Measurements from ENCODE around the gene FBXL13. TPM values are rescaled to one million over a fixed set of nuclear protein-coding genes. Genes with fewer than 3 reads are reported as not detected.

The FBXL13 gene
- total RNA-seq, result 3.0 TPM
- long read RNA-seq, partial matches to known transcripts, result 0 of 6 reads
- long read RNA-seq, other reads (novel, unspliced or antisense), result 6 of 6 reads

DNA sequence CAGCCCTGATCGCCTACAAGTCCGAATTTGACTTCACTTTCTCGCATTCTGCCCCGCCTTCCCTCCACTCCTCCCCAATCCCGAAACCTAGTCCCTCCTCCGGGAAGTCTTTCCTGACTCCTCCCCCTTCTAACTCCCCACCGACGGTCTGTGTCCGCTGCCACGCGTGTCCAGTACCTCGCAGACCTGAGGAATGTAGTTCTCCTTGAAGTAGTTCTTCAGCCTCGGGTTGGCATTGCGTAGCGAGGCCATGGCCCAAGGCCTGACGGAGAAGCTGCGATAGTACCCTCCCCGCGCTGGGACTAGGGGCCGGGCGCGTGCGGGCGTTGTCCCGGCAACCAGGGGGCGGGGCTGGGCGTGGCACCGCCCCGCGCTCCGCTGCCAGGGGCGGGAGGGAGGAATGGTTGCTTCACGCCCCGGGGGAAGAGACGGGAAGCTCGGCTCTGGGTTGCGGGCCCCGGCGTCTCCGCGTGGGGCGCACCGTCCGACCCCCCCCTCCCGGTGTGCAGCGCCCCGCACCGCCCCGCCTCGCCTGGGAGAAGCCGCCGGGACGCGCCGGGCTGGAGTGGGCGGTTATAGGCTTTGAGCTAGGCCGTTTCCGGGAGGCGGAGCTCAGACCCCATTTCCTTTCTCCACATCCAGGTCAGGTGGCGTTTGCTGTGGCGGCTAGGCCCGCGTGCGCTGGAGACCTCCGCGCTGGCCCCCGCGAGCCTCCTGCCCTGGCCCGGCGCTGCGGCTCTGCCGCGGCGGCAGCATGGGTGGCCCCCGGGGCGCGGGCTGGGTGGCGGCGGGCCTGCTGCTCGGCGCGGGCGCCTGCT lies at the start of gene FBXL13, which contains the start of gene ARMC10:
Gene FBXL13 (minus strand): TSS at position 278 of the 818 bp plus-strand sequence.
Gene ARMC10 (plus strand): TSS at position 622 of the 818 bp plus-strand sequence. CDS start 133 bp downstream, at position 755.
- TF ChIP-seq, protein P1, sequence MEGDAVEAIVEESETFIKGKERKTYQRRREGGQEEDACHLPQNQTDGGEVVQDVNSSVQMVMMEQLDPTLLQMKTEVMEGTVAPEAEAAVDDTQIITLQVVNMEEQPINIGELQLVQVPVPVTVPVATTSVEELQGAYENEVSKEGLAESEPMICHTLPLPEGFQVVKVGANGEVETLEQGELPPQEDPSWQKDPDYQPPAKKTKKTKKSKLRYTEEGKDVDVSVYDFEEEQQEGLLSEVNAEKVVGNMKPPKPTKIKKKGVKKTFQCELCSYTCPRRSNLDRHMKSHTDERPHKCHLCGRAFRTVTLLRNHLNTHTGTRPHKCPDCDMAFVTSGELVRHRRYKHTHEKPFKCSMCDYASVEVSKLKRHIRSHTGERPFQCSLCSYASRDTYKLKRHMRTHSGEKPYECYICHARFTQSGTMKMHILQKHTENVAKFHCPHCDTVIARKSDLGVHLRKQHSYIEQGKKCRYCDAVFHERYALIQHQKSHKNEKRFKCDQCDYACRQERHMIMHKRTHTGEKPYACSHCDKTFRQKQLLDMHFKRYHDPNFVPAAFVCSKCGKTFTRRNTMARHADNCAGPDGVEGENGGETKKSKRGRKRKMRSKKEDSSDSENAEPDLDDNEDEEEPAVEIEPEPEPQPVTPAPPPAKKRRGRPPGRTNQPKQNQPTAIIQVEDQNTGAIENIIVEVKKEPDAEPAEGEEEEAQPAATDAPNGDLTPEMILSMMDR (IDR thresholded peaks at IDR 0.05), result peak; percentile 44
- peak within 1 kb of the TSS; percentile 90 for H3K27ac ChIP-seq
- H3K4me1 ChIP-seq, result peaks cover 23% of the 10 kb centered on the region
- peak within 1 kb of the TSS; percentile 76 for H3K4me3 ChIP-seq
- intact Hi-C loops (cut with DNase I), result no loop called here
- H3K27me3 ChIP-seq, result no peaks in the 10 kb centered on the region
- ATAC-seq, result peak; percentile 97
- DNase-seq, result peak; percentile 96
- no peaks in the 10 kb centered on the region for H3K36me3 ChIP-seq
- no peaks in the 10 kb centered on the region for H3K9me3 ChIP-seq

DNA sequence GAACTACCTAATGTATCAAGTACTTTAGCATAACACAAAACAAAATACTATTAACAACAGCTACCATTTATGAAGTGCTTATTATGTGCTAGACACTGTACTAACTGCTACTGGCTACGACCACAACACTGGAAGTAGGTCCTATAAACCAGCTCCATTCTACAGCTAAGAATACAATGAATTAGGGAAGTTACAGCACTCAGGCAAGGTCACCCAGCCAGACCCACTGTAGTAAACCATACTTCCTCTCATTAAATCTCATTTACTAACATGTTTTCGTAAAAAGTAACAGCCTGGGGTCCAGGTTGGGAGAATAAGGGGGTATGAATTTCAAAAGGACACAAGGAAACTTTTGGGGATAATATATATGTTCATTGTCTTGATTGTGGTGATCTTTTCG lies 48.9 kb upstream of the FBXL13 start:
- no peak for DNase-seq
- H3K4me1 ChIP-seq, result no peaks in the 10 kb centered on the region
- intact Hi-C loops (cut with DNase I), result no loop called here
- peaks cover 38% of the 10 kb centered on the region for H3K36me3 ChIP-seq
- ATAC-seq, result no peak
- no peak overlapping the region for H3K4me3 ChIP-seq
- no peaks in the 10 kb centered on the region for H3K9me3 ChIP-seq
- H3K27me3 ChIP-seq, result no peaks in the 10 kb centered on the region
- no peak overlapping the region for H3K27ac ChIP-seq
- TF ChIP-seq, protein P1 (IDR thresholded peaks at IDR 0.05), result no peak

DNA sequence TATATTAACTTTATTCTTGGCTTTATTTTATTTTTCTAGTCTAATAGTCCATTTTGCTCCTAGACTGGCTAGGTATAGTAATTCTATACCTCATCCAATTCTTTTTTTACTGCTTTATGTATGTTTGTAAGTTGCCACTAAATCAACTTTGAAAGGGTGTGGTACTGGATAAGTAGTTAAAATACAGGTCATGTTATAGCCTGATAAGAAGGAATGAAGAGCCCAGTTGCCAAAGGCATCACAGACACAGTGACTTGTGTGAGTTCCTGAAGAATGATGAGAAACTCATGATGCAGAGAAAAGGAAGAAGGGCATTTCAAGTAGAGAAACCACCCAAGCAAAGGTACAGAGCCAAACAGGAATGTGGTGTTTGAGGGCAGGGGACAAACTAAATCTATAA lies 47.0 kb upstream of the FBXL13 start:
- Histone ChIP-seq H3K9me3 (no peaks in the 10 kb centered on the region), H3K27ac (no peak overlapping the region), H3K36me3 (peaks cover 29% of the 10 kb centered on the region), H3K4me3 (no peak overlapping the region), H3K4me1 (no peaks in the 10 kb centered on the region), H3K27me3 (no peaks in the 10 kb centered on the region)
- DNase-seq (no peak), ATAC-seq (no peak)
- intact Hi-C loops (cut with DNase I), result no loop called here
- TF ChIP-seq, protein P1 (IDR thresholded peaks at IDR 0.05), result no peak

DNA sequence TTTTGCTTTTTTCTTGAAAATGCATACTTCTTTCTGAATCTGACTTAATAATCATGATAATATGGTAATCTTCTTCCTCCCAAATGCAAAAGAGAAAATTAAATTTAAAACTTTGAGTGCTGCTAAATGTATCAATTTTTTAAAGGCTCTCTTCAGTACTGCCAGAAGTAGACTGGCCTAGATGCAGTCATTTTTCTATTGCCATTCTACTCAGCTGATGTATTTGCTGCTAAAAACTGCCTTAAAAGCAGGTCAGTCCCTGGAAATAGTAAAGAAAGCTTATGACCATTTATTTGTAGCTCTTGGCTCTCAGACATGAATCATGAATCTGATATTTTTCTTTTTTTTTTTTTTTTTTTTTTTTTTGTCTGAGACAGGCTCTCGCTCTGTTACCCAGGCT lies 45.8 kb upstream of the FBXL13 start:
- Histone ChIP-seq H3K36me3 (peaks cover 19% of the 10 kb centered on the region), H3K27me3 (no peaks in the 10 kb centered on the region), H3K9me3 (no peaks in the 10 kb centered on the region), H3K27ac (no peak overlapping the region), H3K4me1 (no peaks in the 10 kb centered on the region), H3K4me3 (no peak overlapping the region)
- intact Hi-C loops (cut with DNase I), result no loop called here
- TF ChIP-seq, protein P1 (IDR thresholded peaks at IDR 0.05), result no peak
- DNase-seq (no peak), ATAC-seq (no peak)

DNA sequence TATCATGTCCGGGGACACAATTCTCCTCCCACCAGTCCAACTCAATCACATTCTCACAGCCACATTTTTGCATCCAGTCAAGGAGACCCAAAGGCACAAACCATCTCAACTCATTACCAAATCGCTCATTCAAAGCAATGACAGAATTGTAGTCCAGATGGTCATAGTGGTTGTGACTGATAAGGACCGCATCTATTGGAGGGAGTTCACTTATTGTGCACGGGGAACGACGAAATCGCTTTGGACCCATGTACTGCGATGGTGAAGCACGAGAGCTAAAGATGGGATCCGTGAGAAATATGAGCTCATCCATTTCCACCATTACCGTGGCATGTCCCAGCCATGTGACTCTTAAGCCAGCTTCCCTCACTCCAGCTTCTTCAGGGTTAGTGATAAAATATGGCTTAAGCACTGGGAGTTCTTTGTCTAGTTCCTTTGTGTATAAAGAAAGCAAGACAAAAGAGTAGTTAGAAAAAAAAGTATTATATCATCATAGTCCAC lies 45.2 kb upstream of the FBXL13 start:
- peaks cover 19% of the 10 kb centered on the region for H3K36me3 ChIP-seq
- no peak for DNase-seq
- no peak overlapping the region for H3K4me3 ChIP-seq
- H3K4me1 ChIP-seq, result no peaks in the 10 kb centered on the region
- TF ChIP-seq, protein P1 (IDR thresholded peaks at IDR 0.05), result no peak
- ATAC-seq, result no peak
- H3K9me3 ChIP-seq, result no peaks in the 10 kb centered on the region
- H3K27me3 ChIP-seq, result no peaks in the 10 kb centered on the region
- intact Hi-C loops (cut with DNase I), result no loop called here
- H3K27ac ChIP-seq, result no peak overlapping the region
